ENCODE measurements around the gene ASB6.

The ASB6 gene

DNA sequence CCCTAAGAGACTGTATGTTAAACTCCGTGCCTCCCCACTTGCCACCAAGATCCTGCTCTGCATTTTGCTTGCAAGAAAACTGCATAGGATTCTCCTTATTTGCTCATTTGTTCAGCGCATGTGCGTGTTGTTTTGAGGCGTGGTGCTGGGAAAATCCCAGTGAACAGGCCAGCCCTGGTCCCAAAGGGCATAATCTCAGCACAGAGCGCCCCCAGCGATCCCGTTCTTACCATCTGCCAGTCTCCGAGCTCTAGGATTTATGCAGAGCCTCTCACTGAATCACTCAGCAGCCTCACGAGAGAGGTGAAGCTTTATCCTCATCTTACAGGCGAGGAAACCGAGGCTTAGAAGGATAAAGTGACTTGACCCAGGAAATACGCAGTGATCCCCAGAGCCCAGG, 35.0 kb upstream of the ASB6 start:
- TF ChIP-seq, protein P1, sequence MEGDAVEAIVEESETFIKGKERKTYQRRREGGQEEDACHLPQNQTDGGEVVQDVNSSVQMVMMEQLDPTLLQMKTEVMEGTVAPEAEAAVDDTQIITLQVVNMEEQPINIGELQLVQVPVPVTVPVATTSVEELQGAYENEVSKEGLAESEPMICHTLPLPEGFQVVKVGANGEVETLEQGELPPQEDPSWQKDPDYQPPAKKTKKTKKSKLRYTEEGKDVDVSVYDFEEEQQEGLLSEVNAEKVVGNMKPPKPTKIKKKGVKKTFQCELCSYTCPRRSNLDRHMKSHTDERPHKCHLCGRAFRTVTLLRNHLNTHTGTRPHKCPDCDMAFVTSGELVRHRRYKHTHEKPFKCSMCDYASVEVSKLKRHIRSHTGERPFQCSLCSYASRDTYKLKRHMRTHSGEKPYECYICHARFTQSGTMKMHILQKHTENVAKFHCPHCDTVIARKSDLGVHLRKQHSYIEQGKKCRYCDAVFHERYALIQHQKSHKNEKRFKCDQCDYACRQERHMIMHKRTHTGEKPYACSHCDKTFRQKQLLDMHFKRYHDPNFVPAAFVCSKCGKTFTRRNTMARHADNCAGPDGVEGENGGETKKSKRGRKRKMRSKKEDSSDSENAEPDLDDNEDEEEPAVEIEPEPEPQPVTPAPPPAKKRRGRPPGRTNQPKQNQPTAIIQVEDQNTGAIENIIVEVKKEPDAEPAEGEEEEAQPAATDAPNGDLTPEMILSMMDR (IDR thresholded peaks at IDR 0.05) = no peak
- Mint-ChIP-seq H3K27ac (peak overlapping the region; percentile 95), H3K4me1 (peaks cover 54% of the 10 kb centered on the region), H3K4me3 (no peak overlapping the region), H3K27me3 (ENCODE audit: low read depth, poor library complexity) (peaks cover 10% of the 10 kb centered on the region), H3K36me3 (ENCODE audit: low read depth) (peaks cover 4% of the 10 kb centered on the region), H3K9me3 (no peaks in the 10 kb centered on the region)
- DNase-seq = no peak

DNA sequence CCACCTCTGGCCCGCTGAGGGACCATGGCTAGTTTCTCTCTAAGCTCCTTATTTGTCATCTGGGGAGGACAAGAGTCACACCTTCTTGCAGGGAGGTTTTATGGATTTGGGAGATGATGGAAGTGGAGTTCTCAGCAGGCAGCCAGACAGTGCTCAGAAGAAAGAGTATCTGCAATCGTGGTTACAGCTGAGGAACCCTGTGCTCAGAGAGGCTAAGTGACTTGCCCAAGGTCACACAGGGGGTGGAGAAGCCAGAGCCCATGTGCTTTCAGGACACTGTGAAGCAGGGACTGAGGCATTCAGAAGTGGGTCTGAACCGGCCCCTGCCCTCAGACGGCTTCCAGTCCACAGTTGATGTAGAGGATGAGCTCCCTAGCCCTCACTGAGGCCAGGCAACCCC, 34.3 kb upstream of the ASB6 start:
- DNase-seq = no peak
- H3K27me3 Mint-ChIP-seq (ENCODE audit: low read depth, poor library complexity) = peaks cover 10% of the 10 kb centered on the region
- no peaks in the 10 kb centered on the region for H3K9me3 Mint-ChIP-seq
- TF ChIP-seq, protein P1 (IDR thresholded peaks at IDR 0.05) = no peak
- peak overlapping the region; percentile 45 for H3K27ac Mint-ChIP-seq
- peaks cover 55% of the 10 kb centered on the region for H3K4me1 Mint-ChIP-seq
- peaks cover 4% of the 10 kb centered on the region for H3K36me3 Mint-ChIP-seq (ENCODE audit: low read depth)
- H3K4me3 Mint-ChIP-seq = no peak overlapping the region

DNA sequence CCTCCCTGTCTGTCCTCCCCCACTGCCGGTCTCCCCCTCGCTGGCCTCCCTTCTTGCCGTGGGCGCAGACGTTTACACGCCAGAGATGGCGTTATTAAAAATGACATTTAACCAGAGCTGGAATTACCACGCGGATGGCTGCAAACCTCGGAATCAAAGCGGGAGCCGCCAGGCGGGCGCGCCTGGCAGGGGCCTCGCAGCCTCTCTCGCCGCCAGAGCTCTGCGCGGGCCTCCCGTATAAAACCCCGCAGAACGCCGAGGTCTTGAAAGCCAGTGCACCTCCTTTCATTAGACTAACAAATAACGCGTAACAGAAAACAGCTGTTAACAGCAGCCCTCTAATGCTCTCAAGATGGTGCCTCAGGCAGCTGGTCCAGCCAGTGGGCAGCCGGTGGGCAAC, 33.7 kb upstream of the ASB6 start:
- no peak overlapping the region for H3K27ac Mint-ChIP-seq
- TF ChIP-seq, protein P1 (IDR thresholded peaks at IDR 0.05) = no peak
- no peak for DNase-seq
- peaks cover 62% of the 10 kb centered on the region for H3K4me1 Mint-ChIP-seq
- no peak overlapping the region for H3K4me3 Mint-ChIP-seq
- H3K36me3 Mint-ChIP-seq (ENCODE audit: low read depth) = peaks cover 4% of the 10 kb centered on the region
- H3K9me3 Mint-ChIP-seq = no peaks in the 10 kb centered on the region
- peaks cover 7% of the 10 kb centered on the region for H3K27me3 Mint-ChIP-seq (ENCODE audit: low read depth, poor library complexity)

DNA sequence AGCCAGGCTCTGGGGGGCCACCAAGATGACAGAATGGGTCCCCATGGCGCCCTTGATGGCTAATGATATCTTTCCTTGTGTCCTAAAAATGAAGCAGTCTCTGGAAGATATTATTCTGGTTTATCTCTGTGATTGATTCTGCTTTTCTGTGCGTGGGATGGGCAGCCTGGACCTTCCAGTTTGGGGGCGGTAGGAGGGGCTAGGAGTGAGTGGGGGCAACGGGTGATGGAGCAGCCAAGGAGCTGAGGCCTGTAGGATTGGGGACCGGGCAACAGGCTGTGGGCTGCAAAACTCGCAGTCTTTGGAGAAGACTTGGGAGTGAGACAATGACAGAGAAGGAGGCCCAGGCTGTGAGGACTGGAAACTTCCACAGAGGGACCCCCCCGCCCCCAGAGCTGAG, 32.3 kb upstream of the ASB6 start:
- DNase-seq = no peak
- H3K9me3 Mint-ChIP-seq = no peaks in the 10 kb centered on the region
- TF ChIP-seq, protein P1 (IDR thresholded peaks at IDR 0.05) = no peak
- H3K36me3 Mint-ChIP-seq (ENCODE audit: low read depth) = peaks cover 10% of the 10 kb centered on the region
- H3K27me3 Mint-ChIP-seq (ENCODE audit: low read depth, poor library complexity) = peaks cover 8% of the 10 kb centered on the region
- peaks cover 69% of the 10 kb centered on the region for H3K4me1 Mint-ChIP-seq
- peak overlapping the region; percentile 44 for H3K27ac Mint-ChIP-seq
- H3K4me3 Mint-ChIP-seq = no peak overlapping the region

DNA sequence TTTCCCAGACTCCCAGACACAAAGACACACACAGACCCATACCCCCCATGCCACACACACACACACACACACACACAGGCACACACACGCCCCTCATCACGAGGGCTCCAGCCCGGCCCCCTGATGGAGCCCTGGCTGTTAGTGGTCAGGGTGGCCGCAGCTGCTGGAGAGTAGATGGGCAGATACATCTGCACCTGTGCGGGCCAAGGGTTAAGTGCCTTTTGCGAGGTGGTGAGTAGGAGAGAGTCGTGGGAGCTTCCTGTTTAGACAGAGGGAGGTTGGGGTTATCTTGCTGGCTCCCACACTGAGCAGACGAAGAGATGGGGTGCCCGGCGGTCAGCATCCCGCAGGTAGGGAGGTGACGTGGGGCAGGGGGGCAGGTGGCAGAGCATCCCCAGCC, 31.7 kb upstream of the ASB6 start:
- H3K27me3 Mint-ChIP-seq (ENCODE audit: low read depth, poor library complexity) = peaks cover 9% of the 10 kb centered on the region
- H3K9me3 Mint-ChIP-seq = no peaks in the 10 kb centered on the region
- H3K36me3 Mint-ChIP-seq (ENCODE audit: low read depth) = peaks cover 10% of the 10 kb centered on the region
- peaks cover 69% of the 10 kb centered on the region for H3K4me1 Mint-ChIP-seq
- TF ChIP-seq, protein P1 (IDR thresholded peaks at IDR 0.05) = no peak
- DNase-seq = no peak
- H3K4me3 Mint-ChIP-seq = no peak overlapping the region
- H3K27ac Mint-ChIP-seq = no peak overlapping the region

DNA sequence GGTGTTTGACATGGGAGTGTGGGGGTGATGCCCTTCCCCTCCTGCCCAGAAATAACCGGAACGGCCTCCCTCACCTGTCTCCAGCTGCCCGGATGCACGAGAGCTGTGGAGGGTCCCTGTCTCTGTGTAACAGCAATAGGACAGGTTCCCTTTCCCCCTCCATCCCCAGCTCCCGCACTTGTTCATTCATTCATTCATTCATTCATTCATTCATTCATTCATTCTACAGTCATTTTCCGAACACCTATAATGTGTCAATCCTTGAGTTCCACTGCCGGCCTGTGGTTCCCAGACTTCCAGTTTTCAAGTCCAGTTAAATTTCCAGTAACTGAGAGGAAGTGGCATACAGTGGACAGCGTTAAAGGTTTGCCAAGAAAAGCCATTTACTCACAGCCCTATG, 30.8 kb upstream of the ASB6 start:
- H3K36me3 Mint-ChIP-seq (ENCODE audit: low read depth) = peaks cover 10% of the 10 kb centered on the region
- no peak overlapping the region for H3K27ac Mint-ChIP-seq
- TF ChIP-seq, protein P1 (IDR thresholded peaks at IDR 0.05) = no peak
- H3K4me3 Mint-ChIP-seq = no peak overlapping the region
- peaks cover 60% of the 10 kb centered on the region for H3K4me1 Mint-ChIP-seq
- DNase-seq = no peak
- H3K9me3 Mint-ChIP-seq = no peaks in the 10 kb centered on the region
- H3K27me3 Mint-ChIP-seq (ENCODE audit: low read depth, poor library complexity) = peaks cover 9% of the 10 kb centered on the region

All from nephron progenitor cell (in vitro differentiated cells).